H54 (cell line): ENCODE data around the gene PTGFR.
A peak's percentile ranks its signal among the peaks of the same experiment; 100 is the strongest.

Experiments
- DNase-seq: peaks from one replicate; pipeline ENCODE4 v3.0.0; 2011; ENCODE audit warnings: low spot score, mixed read lengths; ENCODE audit not compliant: insufficient read length
- FAIRE-seq: peaks from 3 replicates; lab custom pipeline; 2011; peaks lifted over from hg19 to GRCh38; lab: Jason Lieb, UNC
- POLR2A ChIP-seq: IDR thresholded peaks from 2 replicates; pipeline ENCODE4 v1.6.1; 2011; ENCODE audit warnings: low read depth, mild to moderate bottlenecking, low read length

The PTGFR gene

DNA sequence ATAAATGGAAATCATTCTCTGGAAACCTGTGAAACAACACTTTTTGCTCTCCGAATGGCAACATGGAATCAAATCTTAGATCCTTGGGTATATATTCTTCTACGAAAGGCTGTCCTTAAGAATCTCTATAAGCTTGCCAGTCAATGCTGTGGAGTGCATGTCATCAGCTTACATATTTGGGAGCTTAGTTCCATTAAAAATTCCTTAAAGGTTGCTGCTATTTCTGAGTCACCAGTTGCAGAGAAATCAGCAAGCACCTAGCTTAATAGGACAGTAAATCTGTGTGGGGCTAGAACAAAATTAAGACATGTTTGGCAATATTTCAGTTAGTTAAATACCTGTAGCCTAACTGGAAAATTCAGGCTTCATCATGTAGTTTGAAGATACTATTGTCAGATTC is 45.7 kb downstream of the PTGFR start:
- no peak for TF ChIP-seq POLR2A
- DNase-seq (no peak), FAIRE-seq (peak; percentile 50)

DNA sequence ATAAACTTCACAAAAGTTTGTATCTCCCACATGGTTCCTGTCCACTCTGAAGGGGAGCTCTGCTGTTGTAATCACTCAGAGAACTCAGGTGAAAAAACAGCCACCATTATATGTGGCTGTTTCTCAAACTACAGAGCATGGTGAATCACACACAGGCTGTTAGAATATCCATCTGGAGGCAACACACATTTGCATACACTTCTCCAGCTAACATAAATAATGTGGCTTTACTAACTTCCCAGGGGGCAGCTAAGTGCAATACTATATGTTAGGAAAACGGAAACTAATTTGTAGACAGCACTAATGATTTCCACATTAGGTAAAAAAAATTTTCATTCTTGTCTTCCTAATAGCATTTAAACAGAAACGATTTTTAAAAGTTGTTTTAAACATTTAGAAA is 49.3 kb downstream of the PTGFR start:
- TF ChIP-seq POLR2A = no peak
- no peak for FAIRE-seq
- no peak for DNase-seq

DNA sequence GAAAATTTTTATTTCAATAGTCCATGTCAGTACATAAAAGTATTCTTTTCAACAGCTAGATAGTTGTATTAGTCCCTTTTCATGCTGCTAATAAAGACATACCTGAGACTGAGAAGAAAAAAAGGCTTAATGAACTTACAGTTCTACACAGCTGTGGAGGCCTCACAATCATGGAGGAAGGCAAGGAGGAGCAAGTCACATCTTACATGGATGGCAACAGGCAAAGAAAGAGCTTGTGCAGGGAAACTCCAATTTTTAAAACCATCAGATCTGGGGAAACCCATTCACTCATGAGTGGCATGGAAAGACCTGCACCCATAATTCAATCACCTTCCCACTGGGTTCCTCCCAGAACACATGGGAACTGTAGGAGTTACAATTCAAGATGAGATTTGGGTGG is 50.7 kb downstream of the PTGFR start:
- DNase-seq (no peak), FAIRE-seq (no peak)
- TF ChIP-seq POLR2A = no peak

DNA sequence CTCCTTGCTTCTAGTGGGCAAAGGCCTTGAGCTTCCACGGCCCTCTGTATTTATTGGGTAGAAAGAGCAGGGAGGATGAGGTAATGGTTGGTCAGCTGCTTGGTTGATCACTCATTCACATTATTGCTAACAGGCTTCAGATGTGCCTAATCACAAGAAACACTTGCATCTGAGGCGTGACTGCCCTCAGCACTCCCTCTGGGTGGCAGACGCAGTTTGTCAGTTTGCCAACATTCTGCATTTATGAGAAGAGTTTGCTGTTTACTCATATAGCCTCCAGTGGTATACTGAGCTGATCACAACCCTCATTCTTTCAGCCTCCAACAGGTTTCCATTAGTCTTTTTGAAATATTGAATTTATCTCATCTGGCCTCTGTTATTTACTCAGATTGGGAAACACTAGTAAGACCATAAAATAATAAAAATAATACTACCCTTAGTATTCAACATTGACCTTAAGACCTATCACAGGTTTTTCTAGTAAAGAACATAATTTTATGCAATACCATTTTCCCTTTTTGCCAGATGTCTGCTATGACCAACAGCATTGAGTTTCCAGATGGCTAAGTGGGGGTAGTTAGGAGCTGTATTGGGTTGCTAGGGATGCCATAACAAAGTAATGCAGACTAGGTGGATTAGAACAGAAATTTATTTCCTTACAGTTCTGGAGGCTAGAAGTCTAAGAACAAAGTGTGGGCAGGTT is 53.3 kb downstream of the PTGFR start:
- no peak for FAIRE-seq
- DNase-seq = no peak
- TF ChIP-seq POLR2A = no peak

DNA sequence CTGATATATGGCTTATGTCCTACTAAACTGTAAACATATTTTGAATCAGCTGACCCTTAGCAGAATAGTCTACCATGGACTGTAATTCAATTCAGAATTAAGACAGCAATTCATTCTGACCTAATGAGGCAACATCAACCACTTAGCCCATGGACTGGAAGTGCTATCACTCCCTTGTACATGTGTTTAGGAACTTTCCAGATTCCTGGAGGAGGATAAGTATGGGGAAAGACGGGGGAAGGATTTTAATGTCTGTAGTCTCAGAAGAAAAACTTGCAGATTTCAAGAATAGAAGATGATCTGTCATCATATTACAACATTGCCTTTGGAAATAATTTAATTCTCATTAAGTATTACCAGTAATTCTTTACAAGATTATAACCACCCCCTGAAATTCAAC is 56.3 kb downstream of the PTGFR start:
- FAIRE-seq (peak; percentile 11), DNase-seq (no peak)
- TF ChIP-seq POLR2A = no peak

DNA sequence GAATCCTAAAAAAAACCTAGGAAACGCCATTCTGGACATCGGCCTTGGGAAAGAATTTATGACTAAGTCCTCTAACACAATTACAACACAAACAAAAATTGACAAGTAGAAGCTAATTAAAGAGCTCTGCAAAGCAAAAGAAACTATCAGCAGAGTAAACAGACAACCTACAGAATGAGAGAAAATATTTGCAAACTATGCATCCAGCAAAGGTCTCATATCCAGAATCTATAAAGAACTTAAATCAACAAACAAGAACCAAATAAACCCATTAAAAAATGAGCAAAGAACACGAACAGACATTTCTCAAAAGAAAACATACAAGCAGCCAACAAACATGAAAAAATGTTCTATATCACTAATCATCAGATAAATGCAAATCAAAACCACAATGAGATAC is 58.6 kb downstream of the PTGFR start:
- no peak for TF ChIP-seq POLR2A
- DNase-seq (no peak), FAIRE-seq (no peak)

DNA sequence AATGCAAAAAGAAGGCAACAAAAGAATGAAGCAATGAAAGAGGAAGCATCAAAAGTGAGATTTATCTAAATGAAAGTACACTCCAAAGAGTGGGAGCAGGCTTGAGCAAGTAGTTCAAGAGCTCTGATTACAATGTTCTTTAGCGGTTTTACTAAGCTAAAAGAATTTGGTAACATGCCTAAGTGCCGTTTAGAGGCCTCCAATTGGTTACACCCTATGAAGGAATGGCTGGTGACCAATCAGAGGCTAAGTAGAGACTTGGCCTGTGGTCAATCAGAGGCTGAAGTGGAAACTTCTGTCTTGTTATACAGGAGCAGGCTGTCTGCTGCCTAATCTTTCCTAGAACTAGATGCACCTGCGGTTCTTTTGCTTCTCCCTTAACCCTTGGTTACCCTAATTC is 59.1 kb downstream of the PTGFR start:
- no peak for DNase-seq
- TF ChIP-seq POLR2A = no peak
- FAIRE-seq = no peak

DNA sequence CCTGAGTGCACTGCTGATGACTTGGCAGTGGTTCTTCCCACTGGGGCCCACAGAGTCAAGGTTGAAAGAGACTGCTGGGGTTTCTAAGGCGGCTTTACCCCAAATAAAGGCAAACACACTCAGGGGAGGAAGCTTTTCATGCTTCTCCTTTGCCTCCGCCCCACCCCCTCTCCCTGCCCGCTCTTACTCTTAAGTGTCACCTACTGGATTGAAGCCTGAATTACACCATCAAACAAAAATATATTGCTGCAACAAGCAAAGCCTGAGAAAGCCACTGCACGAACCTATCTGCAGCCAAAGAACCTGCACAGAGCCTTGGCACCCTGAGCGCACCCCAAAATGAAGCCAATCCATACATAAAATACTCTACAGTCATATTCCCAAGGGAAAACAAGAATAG is 63.1 kb downstream of the PTGFR start:
- no peak for FAIRE-seq
- TF ChIP-seq POLR2A = no peak
- no peak for DNase-seq

DNA sequence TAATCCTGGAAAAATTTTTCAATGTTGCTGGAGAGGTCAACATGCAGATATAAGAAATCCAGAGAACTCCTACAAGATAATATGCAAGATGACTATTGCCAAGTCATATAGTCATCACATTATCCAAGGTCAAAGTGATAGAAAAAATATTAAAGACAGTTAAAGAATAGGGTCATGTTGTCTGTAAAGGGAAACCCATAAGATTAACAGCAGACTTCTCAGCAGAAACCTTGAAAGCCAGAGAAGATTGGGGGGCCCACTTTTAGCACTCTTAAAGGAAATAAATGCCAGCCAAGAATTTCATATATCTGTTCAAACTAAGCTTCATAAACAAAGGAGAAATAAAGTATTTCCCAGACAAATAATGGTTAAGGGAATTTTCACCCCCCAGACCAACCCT is 64.1 kb downstream of the PTGFR start:
- DNase-seq (no peak), FAIRE-seq (no peak)
- no peak for TF ChIP-seq POLR2A

DNA sequence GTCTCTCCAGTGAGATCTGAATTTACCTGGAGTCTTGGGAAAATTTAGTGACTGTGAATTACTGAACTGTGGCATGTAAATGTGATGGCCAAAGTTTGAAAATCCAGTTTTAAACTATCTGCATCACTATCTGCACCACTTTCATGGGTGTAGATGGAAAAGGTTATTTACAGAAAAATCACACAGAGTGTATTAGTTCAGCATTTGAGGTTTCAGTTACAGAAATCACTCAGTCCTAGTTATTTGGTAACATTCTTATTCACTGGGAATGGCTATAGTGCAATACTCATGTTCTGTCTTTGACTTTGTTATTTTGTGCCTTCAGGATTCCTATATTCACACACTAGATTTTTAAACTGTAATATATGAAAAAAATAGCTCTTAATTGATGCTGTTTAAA is 68.9 kb downstream of the PTGFR start:
- no peak for TF ChIP-seq POLR2A
- FAIRE-seq = no peak
- DNase-seq = no peak

DNA sequence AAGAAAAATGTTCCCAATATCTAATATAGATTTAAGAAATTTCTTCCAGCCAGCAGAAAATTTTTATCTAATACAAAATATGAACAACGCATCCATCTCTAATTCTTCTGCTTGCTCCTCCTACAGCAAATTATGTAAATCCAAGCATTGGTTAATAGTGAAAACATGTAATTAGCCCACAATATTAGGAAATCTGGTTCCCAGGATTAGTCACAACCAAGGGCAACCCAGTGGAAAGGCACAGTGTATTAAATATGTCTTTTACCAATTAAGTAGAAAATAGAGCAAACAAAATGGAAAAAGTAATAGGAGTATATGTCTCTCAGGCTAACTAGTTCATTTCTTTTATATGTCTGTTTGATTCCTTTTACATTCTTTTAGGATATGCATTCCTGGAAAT is 70.0 kb downstream of the PTGFR start:
- DNase-seq (no peak), FAIRE-seq (no peak)
- TF ChIP-seq POLR2A = no peak

DNA sequence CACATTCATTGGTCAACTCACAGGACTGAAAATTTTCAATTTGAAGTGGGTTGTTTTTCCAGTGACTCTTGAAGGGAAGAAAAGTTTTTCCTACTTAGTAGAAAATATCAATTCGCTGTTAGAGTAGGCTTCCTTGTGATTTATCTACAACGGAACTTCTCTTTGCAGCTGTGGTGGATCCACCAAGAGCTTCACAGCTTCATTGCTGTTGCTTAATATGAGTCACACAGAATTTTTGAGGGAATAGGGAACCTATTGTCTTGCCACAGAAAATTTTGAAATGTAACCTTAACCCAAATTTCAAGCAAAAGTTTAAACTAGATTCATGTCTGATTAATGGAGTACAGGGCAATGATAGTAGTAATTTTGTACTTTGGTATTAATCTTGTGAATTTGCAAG is 71.1 kb downstream of the PTGFR start:
- DNase-seq (no peak), FAIRE-seq (no peak)
- TF ChIP-seq POLR2A = no peak

DNA sequence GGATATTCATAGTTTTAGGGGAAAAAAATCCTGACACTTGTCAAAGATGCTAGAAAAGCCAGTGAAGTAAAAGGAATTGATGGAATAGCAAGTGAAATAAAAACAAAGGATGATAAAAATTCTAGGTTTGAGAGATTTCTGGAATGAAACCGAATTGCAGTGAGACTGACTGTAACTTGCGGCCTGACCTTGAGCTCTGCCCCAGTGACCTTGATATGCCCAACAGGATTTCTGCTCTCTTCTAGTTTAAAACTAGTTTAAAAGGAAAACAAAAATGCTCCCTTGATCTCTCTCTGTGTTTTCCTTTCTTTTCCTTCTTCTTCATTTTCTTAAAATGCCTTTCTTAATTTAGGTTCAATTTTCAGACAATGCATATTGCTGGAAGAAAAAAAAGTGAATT is 74.6 kb downstream of the PTGFR start:
- FAIRE-seq = no peak
- no peak for DNase-seq
- TF ChIP-seq POLR2A = no peak

DNA sequence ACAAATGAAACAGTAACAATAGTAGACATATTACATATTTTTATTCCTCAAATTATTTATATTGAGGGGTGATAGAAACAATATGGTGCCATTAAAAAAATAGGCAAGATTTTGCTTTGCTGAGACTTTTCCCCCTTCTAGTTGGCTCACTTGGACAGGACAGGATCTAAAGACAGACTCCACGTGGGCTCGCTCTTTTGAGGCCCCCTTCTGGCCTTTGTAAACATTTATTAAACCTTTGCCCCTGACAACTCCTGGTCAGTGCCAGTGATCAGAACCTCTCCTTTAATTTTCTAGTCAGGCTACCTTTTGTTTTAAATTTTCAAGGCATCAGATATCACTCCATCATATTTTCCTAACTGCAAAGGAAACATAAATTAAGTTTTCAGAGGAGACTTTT is 79.8 kb downstream of the PTGFR start:
- FAIRE-seq (no peak), DNase-seq (no peak)
- TF ChIP-seq POLR2A = no peak

DNA sequence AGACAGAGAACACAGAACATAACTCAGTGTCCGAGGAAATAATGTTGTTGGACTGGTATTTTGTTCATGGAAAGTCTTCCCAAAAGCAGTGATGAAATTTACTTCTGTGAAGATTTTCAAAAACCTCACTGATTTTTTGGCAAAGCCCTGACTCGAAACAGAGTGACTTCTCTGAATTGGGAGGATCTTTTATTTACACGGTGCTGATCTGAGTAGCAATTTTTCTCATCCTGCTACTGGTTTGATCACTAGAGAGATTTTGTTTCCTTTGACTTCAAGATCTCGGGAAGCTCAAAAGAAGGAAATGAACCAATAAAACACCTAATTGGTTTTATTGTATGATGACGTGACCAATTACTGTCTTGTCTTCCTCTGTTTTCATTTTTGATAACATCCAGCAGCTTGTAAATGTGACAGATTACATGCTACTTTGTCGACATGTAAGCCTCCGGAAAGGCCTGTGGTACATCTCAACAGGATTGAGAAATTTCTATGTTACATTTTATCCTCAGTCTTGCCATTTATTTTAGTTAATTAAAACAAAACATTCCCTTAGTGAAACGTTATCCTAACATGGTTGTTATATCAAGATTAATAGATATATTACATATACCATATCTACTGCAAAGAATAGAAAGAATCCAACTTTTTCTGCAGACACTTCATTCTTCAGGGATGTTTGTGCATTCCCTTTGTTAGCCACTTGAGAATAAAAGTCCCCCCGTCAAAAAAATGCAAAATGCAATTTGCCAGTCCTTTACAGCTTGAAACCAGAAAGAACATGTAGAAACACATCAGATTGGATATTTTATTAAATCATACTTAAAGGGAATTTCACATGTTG is 86.7 kb downstream of the PTGFR start:
- FAIRE-seq (peak; percentile 45), DNase-seq (no peak)
- TF ChIP-seq POLR2A = no peak
